Epithelial cell of prostate (primary cell): Measurements from ENCODE around the gene CENPI.
"Not testable (repeated sequence)": the region's sequence is repeated elsewhere in the genome, so short reads cannot be mapped to it uniquely, and the experiment has no call there.

Experiments
- DNase-seq: peaks from one replicate; pipeline ENCODE4 v3.0.0-alpha.2; 2011; ENCODE audit warnings: low read depth, low spot score
- H3K27ac ChIP-seq: fragments of 450-650 bp; 2 replicates; pipeline ENCODE4 v1.5.1; 2017; ENCODE audit warnings: mild to moderate bottlenecking

Gene CENPI

GRCh38 chrX:101097546-101098453 lies at the start of gene CENPI:
Gene CENPI, plus strand, starts transcription at chrX:101098204. Its CDS starts 2,867 bp downstream, at chrX:101101071.
- DNase-seq, result peak; percentile 57
- peak within 1 kb of the TSS; percentile 14 for H3K27ac ChIP-seq

- no peak for DNase-seq
Measured at GRCh38 chrX:101051153-101051548, 46.9 kb upstream of the CENPI start.

GRCh38 chrX:101051549-101052302 lies 46.3 kb upstream of the CENPI start, which contains the start of gene TRMT2B:
Gene TRMT2B, minus strand, starts transcription at chrX:101052111. Its CDS starts 9,822 bp downstream, at chrX:101042289.
- peak within 1 kb of the TSS; percentile 74 for H3K27ac ChIP-seq
- no peak for DNase-seq

More at GRCh38 chrX:101051153-101051548, 46.9 kb upstream of the CENPI start:
- peak overlapping the region; percentile 74 for H3K27ac ChIP-seq

- peak overlapping the region; percentile 81 for H3K27ac ChIP-seq
- not testable (repeated sequence) for DNase-seq
Measured at GRCh38 chrX:101056551-101056950, 41.5 kb upstream of the CENPI start.

- no peak for DNase-seq
- H3K27ac ChIP-seq, result peak overlapping the region; percentile 81
Measured at GRCh38 chrX:101057093-101057714, 40.8 kb upstream of the CENPI start.

GRCh38 chrX:101062176-101062575 lies 35.8 kb upstream of the CENPI start:
- no peak for DNase-seq
- no peak overlapping the region for H3K27ac ChIP-seq

- no peak overlapping the region for H3K27ac ChIP-seq
- DNase-seq, result no peak
Measured at GRCh38 chrX:101071582-101071981, 26.4 kb upstream of the CENPI start.

GRCh38 chrX:101078716-101079598 lies 19.0 kb upstream of the CENPI start, which contains the start of gene TMEM35A:
Gene TMEM35A, plus strand, starts transcription at chrX:101078879. Its CDS starts 124 bp downstream, at chrX:101079003.
- DNase-seq, result no peak
- no peak within 1 kb of the TSS for H3K27ac ChIP-seq

GRCh38 chrX:101079736-101080270 lies 18.2 kb upstream of the CENPI start:
- no peak overlapping the region for H3K27ac ChIP-seq
- no peak for DNase-seq

- no peak for DNase-seq
- no peak overlapping the region for H3K27ac ChIP-seq
Measured at GRCh38 chrX:101080326-101081124, 17.5 kb upstream of the CENPI start.

GRCh38 chrX:101081231-101081630 lies 16.8 kb upstream of the CENPI start:
- DNase-seq, result no peak
- no peak overlapping the region for H3K27ac ChIP-seq

- no peak overlapping the region for H3K27ac ChIP-seq
- no peak for DNase-seq
Measured at GRCh38 chrX:101091817-101092216, 6.2 kb upstream of the CENPI start.

GRCh38 chrX:101108284-101108683 lies 10.3 kb downstream of the CENPI start:
- no peak for DNase-seq
- no peak overlapping the region for H3K27ac ChIP-seq

GRCh38 chrX:101117701-101118100 lies 19.7 kb downstream of the CENPI start:
- no peak for DNase-seq
- no peak overlapping the region for H3K27ac ChIP-seq

- H3K27ac ChIP-seq, result no peak overlapping the region
Measured at GRCh38 chrX:101136235-101136634, 38.2 kb downstream of the CENPI start.

More at GRCh38 chrX:101136235-101136634, 38.2 kb downstream of the CENPI start:
- no peak for DNase-seq
